ENCODE results near the gene SHCBP1.

Gene SHCBP1

DNA sequence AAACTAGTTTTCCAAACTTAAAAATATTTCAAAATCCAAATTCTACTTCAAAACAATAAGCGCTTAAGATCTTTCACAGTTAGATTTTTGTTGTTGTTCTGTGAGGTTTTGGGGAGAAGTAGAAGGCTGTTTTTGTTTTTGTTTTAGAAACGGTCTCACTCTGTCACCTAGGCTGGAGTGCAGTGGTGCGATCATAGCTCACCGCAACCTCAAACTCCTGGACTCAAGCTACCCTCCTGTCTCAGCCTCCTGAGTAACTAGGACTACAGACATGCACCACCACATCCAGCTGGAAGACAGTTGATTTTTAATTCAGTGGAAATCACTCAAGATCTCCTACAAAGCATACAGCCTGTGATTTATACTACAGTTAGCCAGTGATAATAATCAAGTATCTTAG lies 2.7 kb downstream of the SHCBP1 start:
- TF ChIP-seq TEAD4 (IDR thresholded peaks at IDR 0.05) (no peak), YY1 (IDR thresholded peaks at IDR 0.05; ENCODE audit: low read depth) (no peak), ZBTB7A (IDR thresholded peaks at IDR 0.05; ENCODE audit: low read depth) (no peak), TAF1 (IDR thresholded peaks at IDR 0.05; ENCODE audit: low read depth) (no peak), EGR1 (IDR thresholded peaks at IDR 0.05) (no peak), CREB1 (IDR thresholded peaks at IDR 0.05; ENCODE audit: low read depth) (no peak), RAD21 (IDR thresholded peaks at IDR 0.05; ENCODE audit: low read depth) (no peak), CEBPB (IDR thresholded peaks at IDR 0.05) (no peak), NFIC (IDR thresholded peaks at IDR 0.05) (no peak), FOXM1 (IDR thresholded peaks at IDR 0.05; ENCODE audit: borderline replicate concordance, low read depth) (no peak), REST (IDR thresholded peaks at IDR 0.05; ENCODE audit: low read depth) (no peak), EP300 (IDR thresholded peaks at IDR 0.05; ENCODE audit: borderline replicate concordance) (no peak), MAX (IDR thresholded peaks at IDR 0.05) (no peak)

DNA sequence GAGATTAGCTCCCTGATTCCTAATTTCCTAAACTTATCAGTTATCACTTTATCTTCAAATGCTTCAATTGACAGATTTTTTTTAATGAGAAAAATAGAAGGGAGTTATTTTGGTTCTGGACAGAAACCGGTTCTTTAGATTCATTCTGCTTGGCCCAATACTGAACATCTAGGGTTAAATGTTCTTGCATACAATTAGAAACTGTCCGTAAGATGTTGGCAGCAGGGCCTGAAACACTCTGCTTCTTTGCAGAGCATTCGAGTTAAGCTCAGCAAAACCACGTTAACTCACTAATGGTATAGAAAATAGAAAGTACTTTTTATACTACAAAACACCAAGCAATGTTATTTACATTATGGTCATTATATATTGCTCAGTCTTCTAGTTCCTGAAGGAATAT lies 7.2 kb downstream of the SHCBP1 start:
- TF ChIP-seq CREB1 (IDR thresholded peaks at IDR 0.05; ENCODE audit: low read depth) = no peak
- no peak for TF ChIP-seq CEBPB (IDR thresholded peaks at IDR 0.05)
- TF ChIP-seq FOXM1 (IDR thresholded peaks at IDR 0.05; ENCODE audit: borderline replicate concordance, low read depth) = no peak
- no peak for TF ChIP-seq TCF12 (IDR thresholded peaks at IDR 0.05; ENCODE audit: low read depth)
- TF ChIP-seq ZBTB7A (IDR thresholded peaks at IDR 0.05; ENCODE audit: low read depth) = no peak
- no peak for TF ChIP-seq TEAD4 (IDR thresholded peaks at IDR 0.05)

DNA sequence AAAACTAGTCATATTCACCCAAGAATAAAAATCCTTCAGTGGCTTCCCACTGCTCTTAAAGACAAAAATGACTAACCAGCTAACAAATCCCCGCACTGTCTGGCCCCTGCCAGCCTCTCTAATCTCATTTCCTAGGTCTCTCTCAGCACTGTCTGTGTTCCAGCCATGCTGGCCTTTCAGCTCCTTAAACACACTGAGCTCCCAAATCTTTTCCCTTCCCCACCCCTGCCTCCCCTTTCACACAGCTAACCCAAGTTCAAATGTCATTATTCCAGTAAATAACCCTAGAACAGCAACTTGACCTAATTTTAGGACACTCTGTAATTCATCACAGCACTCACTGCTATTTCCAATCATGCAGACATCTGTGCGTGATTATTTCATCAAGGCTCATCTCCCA lies 7.8 kb downstream of the SHCBP1 start:
- TF ChIP-seq TCF12 (IDR thresholded peaks at IDR 0.05; ENCODE audit: low read depth) (no peak), YY1 (IDR thresholded peaks at IDR 0.05; ENCODE audit: low read depth) (no peak), USF1 (IDR thresholded peaks at IDR 0.05) (no peak), FOXM1 (IDR thresholded peaks at IDR 0.05; ENCODE audit: borderline replicate concordance, low read depth) (no peak), TAF1 (IDR thresholded peaks at IDR 0.05; ENCODE audit: low read depth) (no peak), RAD21 (IDR thresholded peaks at IDR 0.05; ENCODE audit: low read depth) (no peak), REST (IDR thresholded peaks at IDR 0.05; ENCODE audit: low read depth) (no peak), CEBPB (IDR thresholded peaks at IDR 0.05) (no peak), MAX (IDR thresholded peaks at IDR 0.05) (no peak), EGR1 (IDR thresholded peaks at IDR 0.05) (no peak), EP300 (IDR thresholded peaks at IDR 0.05; ENCODE audit: borderline replicate concordance) (no peak)

DNA sequence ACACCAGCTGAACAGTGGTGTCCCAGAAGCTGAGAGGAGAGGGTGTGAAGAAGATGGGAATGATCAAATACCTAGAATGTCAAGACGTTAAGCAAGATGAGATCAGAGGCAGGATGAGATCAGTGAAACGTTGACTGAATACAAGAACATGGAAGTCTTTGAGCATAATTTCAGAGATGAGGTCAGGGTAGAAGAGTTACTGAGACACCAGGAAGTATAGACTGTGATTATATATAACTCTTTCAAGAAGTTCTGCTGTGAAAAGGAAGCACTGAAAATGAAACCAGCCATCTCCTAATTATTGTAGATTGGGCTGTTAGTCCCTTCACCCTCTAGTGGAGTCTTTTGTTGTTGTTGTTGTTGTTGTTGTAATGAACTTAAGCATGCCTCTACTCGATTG lies 9.1 kb downstream of the SHCBP1 start:
- no peak for TF ChIP-seq TAF1 (IDR thresholded peaks at IDR 0.05; ENCODE audit: low read depth)
- no peak for TF ChIP-seq FOXM1 (IDR thresholded peaks at IDR 0.05; ENCODE audit: borderline replicate concordance, low read depth)
- no peak for TF ChIP-seq REST (IDR thresholded peaks at IDR 0.05; ENCODE audit: low read depth)
- no peak for TF ChIP-seq YY1 (IDR thresholded peaks at IDR 0.05; ENCODE audit: low read depth)

GRCh38 chr16:46607529-46607928 lies 13.7 kb downstream of the SHCBP1 start:
- TF ChIP-seq ZBTB7A (IDR thresholded peaks at IDR 0.05; ENCODE audit: low read depth) = no peak
- TF ChIP-seq EGR1 (IDR thresholded peaks at IDR 0.05) = no peak
- TF ChIP-seq CEBPB (IDR thresholded peaks at IDR 0.05) = no peak
- no peak for TF ChIP-seq EP300 (IDR thresholded peaks at IDR 0.05; ENCODE audit: borderline replicate concordance)
- TF ChIP-seq RAD21 (IDR thresholded peaks at IDR 0.05; ENCODE audit: low read depth) = no peak; the same call in 1 of the 2 replicates
- no peak for TF ChIP-seq NFIC (IDR thresholded peaks at IDR 0.05)
- TF ChIP-seq TEAD4 (IDR thresholded peaks at IDR 0.05) = no peak
- no peak for TF ChIP-seq FOXM1 (IDR thresholded peaks at IDR 0.05; ENCODE audit: borderline replicate concordance, low read depth)
- TF ChIP-seq REST (IDR thresholded peaks at IDR 0.05; ENCODE audit: low read depth) = no peak
- TF ChIP-seq CREB1 (IDR thresholded peaks at IDR 0.05; ENCODE audit: low read depth) = no peak
- TF ChIP-seq YY1 (IDR thresholded peaks at IDR 0.05; ENCODE audit: low read depth) = no peak
- no peak for TF ChIP-seq USF1 (IDR thresholded peaks at IDR 0.05)
- TF ChIP-seq TCF12 (IDR thresholded peaks at IDR 0.05; ENCODE audit: low read depth) = no peak
- no peak for TF ChIP-seq MAX (IDR thresholded peaks at IDR 0.05)
- no peak for TF ChIP-seq TAF1 (IDR thresholded peaks at IDR 0.05; ENCODE audit: low read depth)
